Smooth muscle cell (in vitro differentiated cells): ENCODE measurements around the gene UTS2R. TPM values are rescaled to one million over a fixed set of nuclear protein-coding genes. Genes with fewer than 3 reads are reported as not detected.

Source experiments
- DNase-seq: peaks from one replicate; lab custom pipeline; 2025; ENCODE audit not compliant: unreplicated experiment; lab: John Stamatoyannopoulos, UW
- H2AFZ ChIP-seq: fragments of 200-600 bp; sonication (generic); 2 replicates; pipeline ENCODE4 v1.6.0; 2016; ENCODE audit warnings: antibody characterized with exemption, low read depth, mild to moderate bottlenecking
- H3F3A ChIP-seq: fragments of 200-600 bp; sonication (generic); 2 replicates; pipeline ENCODE4 v1.6.0; 2017; ENCODE audit warnings: antibody characterized with exemption, low read depth
- H3K27ac ChIP-seq: fragments of 200-600 bp; sonication (generic); 2 replicates; pipeline ENCODE4 v1.5.1; 2016; ENCODE audit warnings: low read depth, mild to moderate bottlenecking
- H3K27me3 ChIP-seq: fragments of 200-600 bp; sonication (generic); 2 replicates; pipeline ENCODE4 v1.6.1; 2016; ENCODE audit warnings: low read depth, mild to moderate bottlenecking
- H3K36me3 ChIP-seq: fragments of 200-600 bp; sonication (generic); 2 replicates; pipeline ENCODE4 v1.5.1; 2016; ENCODE audit warnings: low read depth
- H3K4me1 ChIP-seq: fragments of 200-600 bp; sonication (generic); 2 replicates; pipeline ENCODE4 v1.5.1; 2016; ENCODE audit warnings: low read depth
- H3K4me2 ChIP-seq: fragments of 200-600 bp; sonication (generic); 2 replicates; pipeline ENCODE4 v1.6.0; 2016; ENCODE audit warnings: mild to moderate bottlenecking
- H3K4me3 ChIP-seq: fragments of 200-600 bp; sonication (generic); 2 replicates; pipeline ENCODE4 v1.5.1; 2016; ENCODE audit warnings: mild to moderate bottlenecking
- H3K79me2 ChIP-seq: fragments of 200-600 bp; sonication (generic); 2 replicates; pipeline ENCODE4 v1.6.0; 2016; ENCODE audit warnings: low read depth, mild to moderate bottlenecking
- H3K9ac ChIP-seq: fragments of 200-600 bp; sonication (generic); 2 replicates; pipeline ENCODE4 v1.6.0; 2016; ENCODE audit warnings: low read depth
- H3K9me3 ChIP-seq: fragments of 200-600 bp; sonication (generic); replicated peaks from 2 replicates; pipeline ENCODE4 v1.5.1; 2016; ENCODE audit warnings: low read depth
- H4K20me1 ChIP-seq: fragments of 200-600 bp; sonication (generic); 2 replicates; pipeline ENCODE4 v1.6.0; 2016; ENCODE audit warnings: low read depth
- WGBS: methylation state at CpG from one replicate; pipeline ENCODE4 v1.1.7; 2016; ENCODE audit warnings: low lambda C conversion rate; 5-methylcytosine and 5-hydroxymethylcytosine counted together
- polyA plus RNA-seq: library from polyadenylated mRNA; unstranded; fragments of >200 nt; fragmentation: Nextera tagmentation; extraction: Ambion mirVana; gene quantifications from 2 replicates; pipeline ENCODE4 v1.2.1, GENCODE V29; 2016
- total RNA-seq: library from RNA; depleted of rRNA; stranded (reverse); fragments of >200 nt; gene quantifications from 2 replicates; pipeline ENCODE4 v1.2.3, GENCODE V29; 2014
- TF ChIP-seq, protein P1 (sequence below): fragments of 200-600 bp; sonication (generic); IDR thresholded peaks from 2 replicates; pipeline ENCODE4 v1.5.1; 2017; ENCODE audit warnings: borderline replicate concordance, mild to moderate bottlenecking, antibody characterized with exemption; ENCODE audit not compliant: insufficient read depth, poor library complexity, severe bottlenecking

The UTS2R gene
- total and polyA plus RNA-seq, 2 experiments from 2014 or later = not detected

DNA sequence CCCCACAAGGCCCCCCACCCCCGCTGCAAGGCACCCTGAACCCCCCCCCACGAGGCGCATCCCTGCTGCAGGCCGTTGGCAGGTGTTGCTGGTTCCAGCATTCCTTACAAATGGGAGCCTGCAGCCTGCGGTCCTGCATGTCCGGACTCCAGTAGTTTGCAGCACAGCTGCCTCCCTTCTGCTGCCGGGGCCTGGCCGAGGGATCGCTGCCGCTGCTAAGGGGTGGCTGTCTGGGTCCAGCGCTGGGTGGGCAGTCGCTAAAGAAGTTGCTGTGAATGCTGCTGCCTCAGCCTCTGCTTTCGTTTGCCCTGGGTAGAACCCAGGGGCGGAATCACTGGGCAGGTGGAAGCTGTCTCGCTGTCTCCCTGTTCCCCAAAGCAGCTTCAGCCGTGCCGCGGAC is 11.8 kb downstream of the UTS2R start:
- no peak for DNase-seq
- Histone ChIP-seq H3K4me2 (no peak overlapping the region), H3K27ac (no peak overlapping the region), H4K20me1 (no peaks in the 10 kb centered on the region), H3K4me1 (peaks cover 6% of the 10 kb centered on the region), H3K9me3 (no peaks in the 10 kb centered on the region), H3K9ac (no peak overlapping the region), H3K27me3 (no peaks in the 10 kb centered on the region), H3K4me3 (no peak overlapping the region), H2AFZ (no peak overlapping the region), H3K79me2 (no peaks in the 10 kb centered on the region), H3F3A (no peaks in the 10 kb centered on the region), H3K36me3 (no peaks in the 10 kb centered on the region)
- TF ChIP-seq, protein P1, sequence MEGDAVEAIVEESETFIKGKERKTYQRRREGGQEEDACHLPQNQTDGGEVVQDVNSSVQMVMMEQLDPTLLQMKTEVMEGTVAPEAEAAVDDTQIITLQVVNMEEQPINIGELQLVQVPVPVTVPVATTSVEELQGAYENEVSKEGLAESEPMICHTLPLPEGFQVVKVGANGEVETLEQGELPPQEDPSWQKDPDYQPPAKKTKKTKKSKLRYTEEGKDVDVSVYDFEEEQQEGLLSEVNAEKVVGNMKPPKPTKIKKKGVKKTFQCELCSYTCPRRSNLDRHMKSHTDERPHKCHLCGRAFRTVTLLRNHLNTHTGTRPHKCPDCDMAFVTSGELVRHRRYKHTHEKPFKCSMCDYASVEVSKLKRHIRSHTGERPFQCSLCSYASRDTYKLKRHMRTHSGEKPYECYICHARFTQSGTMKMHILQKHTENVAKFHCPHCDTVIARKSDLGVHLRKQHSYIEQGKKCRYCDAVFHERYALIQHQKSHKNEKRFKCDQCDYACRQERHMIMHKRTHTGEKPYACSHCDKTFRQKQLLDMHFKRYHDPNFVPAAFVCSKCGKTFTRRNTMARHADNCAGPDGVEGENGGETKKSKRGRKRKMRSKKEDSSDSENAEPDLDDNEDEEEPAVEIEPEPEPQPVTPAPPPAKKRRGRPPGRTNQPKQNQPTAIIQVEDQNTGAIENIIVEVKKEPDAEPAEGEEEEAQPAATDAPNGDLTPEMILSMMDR = no peak
- WGBS = 80% methylated on average over 18 of the region's 18 CpGs

- no peaks in the 10 kb centered on the region for H3K79me2 ChIP-seq
- no peaks in the 10 kb centered on the region for H3K36me3 ChIP-seq
- H3K9ac ChIP-seq = no peak overlapping the region
- no peaks in the 10 kb centered on the region for H3F3A ChIP-seq
- no peak overlapping the region for H3K27ac ChIP-seq
- no peak overlapping the region for H3K4me3 ChIP-seq
- H3K27me3 ChIP-seq = no peaks in the 10 kb centered on the region
- no peak overlapping the region for H3K4me2 ChIP-seq
- TF ChIP-seq, protein P1 = no peak
- H3K4me1 ChIP-seq = peaks cover 6% of the 10 kb centered on the region
- DNase-seq = no peak
- WGBS = 88% methylated on average over 18 of the region's 22 CpGs
- no peaks in the 10 kb centered on the region for H4K20me1 ChIP-seq
- no peak overlapping the region for H2AFZ ChIP-seq
- no peaks in the 10 kb centered on the region for H3K9me3 ChIP-seq
Observed at GRCh38 chr17:82384051-82384729, 12.6 kb downstream of the UTS2R start.

- Histone ChIP-seq H4K20me1 (no peaks in the 10 kb centered on the region), H3K27ac (no peak overlapping the region), H3K9me3 (no peaks in the 10 kb centered on the region), H2AFZ (no peak overlapping the region), H3K4me1 (peaks cover 6% of the 10 kb centered on the region), H3K27me3 (no peaks in the 10 kb centered on the region), H3K9ac (no peak overlapping the region), H3K4me3 (no peak overlapping the region), H3K4me2 (no peak overlapping the region), H3K79me2 (no peaks in the 10 kb centered on the region), H3F3A (no peaks in the 10 kb centered on the region), H3K36me3 (no peaks in the 10 kb centered on the region)
- TF ChIP-seq, protein P1 = no peak
- 71% methylated on average over 25 of the region's 26 CpGs for WGBS
- DNase-seq = no peak
Observed at GRCh38 chr17:82384730-82385481, 13.3 kb downstream of the UTS2R start.
